DOHH2 (cell line): Measurements from ENCODE around the gene RGS10.

Experiments used
- CTCF ChIP-seq: fragments of 200-600 bp; sonication (generic); IDR thresholded peaks from one replicate; pipeline ENCODE4 v1.5.1; 2014; ENCODE audit warnings: antibody characterized with exemption, mild to moderate bottlenecking, low read depth, low read length; ENCODE audit not compliant: poor library complexity, severe bottlenecking
- EZH2phosphoT487 ChIP-seq: fragments of 200-600 bp; sonication (generic); IDR thresholded peaks from 2 replicates; pipeline ENCODE4 v1.6.1; 2017; ENCODE audit warnings: borderline replicate concordance, mild to moderate bottlenecking, antibody characterized with exemption, low read length, moderate library complexity, mixed read lengths

DNA sequence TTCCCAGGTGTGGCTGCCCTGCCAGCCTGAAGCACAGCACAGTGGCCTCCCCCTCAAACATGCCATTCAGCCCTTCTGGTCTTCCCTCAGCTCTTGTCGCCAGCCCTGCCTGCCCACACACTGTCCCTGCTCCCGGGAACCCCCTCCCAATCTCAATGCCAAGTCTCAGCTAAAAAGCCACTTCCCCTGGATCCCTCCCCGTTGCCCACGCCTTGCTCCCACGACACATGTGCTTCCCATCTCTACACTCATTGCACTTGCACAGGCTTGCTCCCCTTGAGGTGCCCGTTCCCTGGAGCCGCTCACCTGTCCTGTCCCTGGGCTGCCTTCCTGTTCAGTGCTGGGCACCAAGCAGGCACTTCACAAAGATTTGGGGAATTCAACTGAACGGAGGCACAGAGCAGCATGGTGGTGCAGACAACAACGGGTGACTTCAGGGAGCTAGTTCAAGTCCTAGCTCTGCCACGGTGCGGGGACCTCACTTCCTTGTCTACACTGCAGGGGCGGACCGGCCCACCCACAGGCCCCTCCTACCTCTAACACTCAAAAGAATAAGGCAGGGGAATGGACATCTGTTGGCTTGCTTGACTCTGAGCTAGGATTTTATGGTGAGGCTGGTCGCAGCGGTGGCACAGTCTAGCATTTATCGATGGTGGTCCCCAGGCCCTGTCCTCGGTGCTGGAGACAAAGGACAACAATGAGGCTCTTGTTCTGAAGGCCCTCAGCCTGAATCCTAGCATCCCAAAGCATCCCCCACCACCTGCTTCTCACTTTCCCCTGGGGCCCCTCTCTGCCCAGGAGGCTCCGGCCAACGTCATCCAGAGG is 18.4 kb downstream of the RGS10 start:
- TF ChIP-seq CTCF = no peak
- no peak for TF ChIP-seq EZH2phosphoT487
